NCI-H1092 (cell line): ENCODE measurements around the gene E2F1.

Source experiments
- DNase-seq: peaks from one replicate; lab custom pipeline; 2025; lab: John Stamatoyannopoulos, UW

The E2F1 gene, protein sequence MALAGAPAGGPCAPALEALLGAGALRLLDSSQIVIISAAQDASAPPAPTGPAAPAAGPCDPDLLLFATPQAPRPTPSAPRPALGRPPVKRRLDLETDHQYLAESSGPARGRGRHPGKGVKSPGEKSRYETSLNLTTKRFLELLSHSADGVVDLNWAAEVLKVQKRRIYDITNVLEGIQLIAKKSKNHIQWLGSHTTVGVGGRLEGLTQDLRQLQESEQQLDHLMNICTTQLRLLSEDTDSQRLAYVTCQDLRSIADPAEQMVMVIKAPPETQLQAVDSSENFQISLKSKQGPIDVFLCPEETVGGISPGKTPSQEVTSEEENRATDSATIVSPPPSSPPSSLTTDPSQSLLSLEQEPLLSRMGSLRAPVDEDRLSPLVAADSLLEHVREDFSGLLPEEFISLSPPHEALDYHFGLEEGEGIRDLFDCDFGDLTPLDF

DNA sequence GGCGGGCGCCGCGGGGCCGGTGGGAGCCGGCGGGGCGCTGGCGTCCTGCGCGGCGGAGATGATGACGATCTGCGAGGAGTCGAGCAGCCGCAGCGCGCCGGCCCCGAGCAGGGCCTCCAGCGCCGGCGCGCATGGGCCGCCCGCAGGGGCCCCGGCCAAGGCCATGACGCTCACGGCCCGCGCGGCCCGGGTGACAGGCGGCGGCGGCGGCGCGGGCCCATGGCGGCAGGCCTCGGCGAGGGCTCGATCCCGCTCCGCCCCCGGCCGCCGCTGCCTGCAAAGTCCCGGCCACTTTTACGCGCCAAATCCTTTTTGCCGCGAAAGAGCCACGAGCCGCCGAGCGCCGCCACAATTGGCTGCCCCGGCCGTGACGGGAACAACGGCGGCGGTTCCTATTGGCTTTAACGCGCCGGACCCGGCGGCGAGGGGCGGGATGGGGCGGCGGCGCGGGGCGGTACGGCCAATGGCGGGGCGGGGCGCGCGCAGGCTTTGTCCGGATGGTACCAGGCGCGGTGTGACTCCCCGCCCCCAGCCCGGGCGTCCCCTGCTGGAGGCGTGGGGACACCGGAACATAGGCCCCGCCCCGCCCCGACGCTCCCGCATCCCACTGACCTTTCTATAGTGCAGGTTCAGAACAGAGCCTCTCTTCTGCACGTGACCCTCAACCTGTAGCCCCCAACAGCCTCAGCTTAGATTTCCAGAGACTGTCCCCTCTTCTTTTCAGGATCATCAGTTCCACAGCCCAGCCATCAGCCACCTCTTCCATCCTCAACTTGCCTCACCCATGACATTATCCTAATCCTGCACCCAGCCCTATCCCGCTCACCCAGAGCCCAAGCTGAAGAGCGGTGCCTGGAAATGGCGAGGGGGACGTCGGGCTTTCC, at the start of gene E2F1:
Gene E2F1, minus strand, starts transcription at position 286 of the 884 bp plus-strand sequence. Its CDS starts 121 bp downstream, at position 165.
- DNase-seq, result peak; percentile 93

DNA sequence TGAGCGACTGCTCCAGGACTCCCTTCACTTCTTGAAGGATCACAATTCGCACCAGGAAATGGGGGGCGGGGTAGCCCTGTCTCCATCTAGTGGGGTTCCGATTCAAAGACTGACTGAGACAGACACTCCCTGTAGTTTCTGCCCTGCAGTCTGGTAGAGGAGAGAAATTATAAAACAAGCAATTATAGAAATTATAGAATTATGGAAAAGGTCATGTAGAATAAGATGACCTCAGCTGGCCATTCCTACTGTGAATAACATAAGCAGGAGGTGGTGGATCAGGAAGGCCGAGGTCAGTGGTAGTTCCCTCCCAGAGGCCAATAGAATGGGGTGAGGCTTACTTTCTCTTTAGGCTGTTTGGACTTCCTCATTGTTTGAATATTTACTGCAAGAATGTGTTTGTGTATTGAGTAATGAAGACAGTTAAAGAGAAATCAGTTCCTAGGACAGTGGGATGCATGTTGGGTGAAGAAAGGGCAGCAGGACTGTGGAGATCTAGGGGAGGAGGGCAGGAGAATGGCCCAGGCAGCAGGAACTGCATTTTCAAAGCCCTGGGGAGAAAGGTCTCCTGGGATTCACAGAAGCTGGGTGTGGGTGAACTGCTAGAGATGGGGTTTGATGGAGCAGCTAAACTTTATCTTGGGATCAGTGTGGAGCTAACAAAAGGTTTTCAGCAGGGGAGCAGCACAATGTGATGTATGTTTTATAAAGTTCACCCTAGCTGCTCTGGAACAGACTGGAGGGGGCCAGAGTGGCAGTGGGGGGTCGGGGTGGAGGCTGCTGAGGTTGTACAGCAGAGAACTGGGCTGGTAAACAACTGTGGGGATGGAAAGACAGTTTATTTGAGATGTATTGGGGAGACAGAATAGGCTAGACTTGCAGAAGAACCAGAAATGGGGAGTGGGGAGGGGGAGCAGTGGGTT, 47.7 kb upstream of the E2F1 start:
- DNase-seq, result no peak

DNA sequence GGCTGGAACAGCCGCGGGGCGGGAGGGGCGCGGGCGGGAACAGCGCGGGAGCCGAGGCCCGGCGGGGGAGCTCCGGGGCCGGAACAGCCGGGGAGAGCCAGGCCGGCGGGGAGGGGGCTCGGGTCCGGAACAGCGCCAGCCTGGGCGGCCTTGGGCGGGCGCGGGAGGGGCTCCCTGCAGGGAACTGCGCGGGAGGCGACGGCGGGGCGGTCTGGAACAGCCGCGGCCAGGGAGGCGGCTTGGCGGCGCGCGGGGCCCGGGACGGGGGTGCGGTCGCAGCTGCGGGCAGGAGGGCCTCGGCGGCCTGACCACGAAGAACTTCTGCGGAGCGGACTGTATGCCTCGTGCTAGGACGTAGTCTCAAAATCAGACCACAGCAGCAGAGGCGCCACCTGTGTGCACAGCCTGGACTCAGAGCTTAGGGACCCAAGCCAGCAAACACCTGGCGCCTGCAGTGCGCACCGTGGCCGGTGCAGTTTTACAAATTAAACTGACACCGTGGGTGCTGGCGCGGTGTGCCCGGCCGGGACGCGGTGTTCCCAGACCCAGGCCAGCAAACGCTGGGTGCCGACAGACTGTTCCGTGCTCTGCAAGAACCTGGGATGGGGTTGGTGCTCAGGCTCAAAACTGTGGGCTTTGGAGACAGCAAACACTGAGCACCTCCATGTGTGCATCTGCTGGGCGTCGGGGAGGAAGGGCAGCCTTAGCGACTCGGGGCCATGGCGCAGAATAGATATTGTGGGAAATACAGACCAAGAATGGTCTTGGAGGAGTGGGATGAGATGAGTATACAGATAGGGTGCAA, 46.2 kb upstream of the E2F1 start:
- DNase-seq, result peak; percentile 91

DNA sequence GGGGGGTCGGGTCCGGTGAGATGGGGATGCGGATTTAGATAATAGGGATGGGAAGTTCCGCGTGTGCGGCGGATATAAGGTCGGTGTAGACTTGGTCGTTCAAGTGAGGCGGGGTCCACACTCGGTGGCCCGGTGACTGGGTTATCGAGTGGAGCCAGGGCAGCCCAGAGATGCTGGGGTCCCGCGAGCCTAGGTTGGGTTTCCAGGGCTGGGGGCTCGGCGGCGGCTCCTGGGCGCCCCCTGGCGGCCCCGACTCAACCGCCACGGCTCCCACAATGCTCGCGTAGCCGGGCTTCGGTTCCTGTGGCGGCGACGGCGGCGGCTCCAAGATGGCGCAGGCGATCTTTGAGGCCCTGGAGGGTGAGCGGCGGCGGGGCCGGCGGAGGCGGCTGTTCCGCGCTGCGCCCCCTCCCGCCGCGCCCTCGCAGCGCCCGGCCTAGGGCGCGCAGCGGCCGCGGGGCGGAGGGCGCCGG, 45.5 kb upstream of the E2F1 start, which contains the start of gene ZNF341:
Gene ZNF341, plus strand, starts transcription at position 304 of the 473 bp plus-strand sequence. Its CDS starts 26 bp downstream, at position 330.
- peak; percentile 91 for DNase-seq

DNA sequence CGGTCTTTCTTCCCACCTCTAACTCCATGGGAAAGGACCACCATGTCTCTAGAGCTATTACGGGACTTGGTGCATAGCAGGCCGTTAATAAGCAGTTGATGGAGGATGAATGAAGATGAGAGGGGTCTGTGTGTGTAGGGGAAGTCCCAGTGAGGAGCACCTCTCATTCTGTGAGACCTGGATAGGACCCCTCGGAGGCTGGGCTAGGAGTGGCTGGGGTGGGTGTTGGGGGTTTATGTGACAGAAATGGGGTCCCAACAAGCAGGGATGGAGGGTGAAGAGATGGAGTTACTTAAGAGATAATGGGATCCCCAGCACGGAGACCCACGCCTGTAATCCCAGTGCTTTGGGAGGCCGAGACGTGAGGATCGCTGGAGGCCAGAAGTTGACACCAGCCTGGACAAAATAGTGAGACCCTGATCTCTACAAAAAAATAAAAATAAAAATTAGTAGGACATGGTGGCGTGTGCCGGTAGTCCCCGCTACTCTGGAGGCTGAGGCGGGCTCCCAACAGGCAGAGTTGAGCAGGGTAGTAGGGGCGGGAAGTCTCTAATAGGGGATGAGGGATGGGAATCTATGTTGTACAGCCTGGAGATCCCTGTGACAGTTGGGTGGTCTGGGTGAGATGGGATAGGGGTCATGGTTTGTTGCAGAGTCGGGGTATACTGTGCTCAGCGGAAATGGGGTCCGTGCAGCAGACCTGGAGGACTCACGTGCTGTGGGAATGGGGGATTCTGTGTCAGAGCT, 44.9 kb upstream of the E2F1 start:
- DNase-seq, result no peak

DNA sequence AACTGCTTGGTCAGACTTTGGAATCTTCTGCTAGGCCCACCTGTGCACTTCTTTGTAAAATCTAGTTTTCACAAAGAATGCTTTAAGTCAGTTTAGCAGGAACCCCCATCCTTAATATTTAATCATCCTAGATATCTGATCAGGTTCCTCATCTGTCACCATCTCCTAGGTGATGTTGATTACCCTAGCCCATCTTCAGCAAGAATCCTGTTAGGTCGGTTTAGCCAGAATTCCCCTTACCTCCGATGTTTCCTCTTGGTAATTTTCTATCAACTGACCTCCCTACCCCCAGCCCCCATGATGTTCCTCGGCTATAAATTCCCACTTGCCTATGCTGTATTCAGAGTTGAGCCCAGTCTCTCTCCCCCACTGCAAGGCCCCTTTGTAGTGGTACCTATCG, 42.9 kb upstream of the E2F1 start:
- no peak for DNase-seq

DNA sequence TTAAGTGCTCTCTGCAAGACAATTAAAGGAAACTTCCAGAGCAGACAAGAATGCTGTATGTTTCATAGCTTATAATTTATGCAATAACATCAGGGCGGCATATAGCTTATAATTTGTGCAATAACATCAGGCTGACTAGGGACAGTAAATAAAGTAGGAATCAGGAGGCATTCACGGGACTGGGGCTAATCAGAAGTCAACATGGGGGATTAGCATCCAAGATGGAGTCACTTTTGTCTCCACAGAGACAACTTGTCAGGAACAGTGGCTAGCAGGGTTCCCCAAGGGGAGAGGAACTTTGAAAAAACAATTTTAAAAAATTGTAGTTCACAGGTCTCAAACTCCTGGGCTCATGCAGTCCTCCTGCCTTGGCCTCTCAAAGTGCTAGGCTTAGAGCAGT, 42.3 kb upstream of the E2F1 start:
- no peak for DNase-seq

DNA sequence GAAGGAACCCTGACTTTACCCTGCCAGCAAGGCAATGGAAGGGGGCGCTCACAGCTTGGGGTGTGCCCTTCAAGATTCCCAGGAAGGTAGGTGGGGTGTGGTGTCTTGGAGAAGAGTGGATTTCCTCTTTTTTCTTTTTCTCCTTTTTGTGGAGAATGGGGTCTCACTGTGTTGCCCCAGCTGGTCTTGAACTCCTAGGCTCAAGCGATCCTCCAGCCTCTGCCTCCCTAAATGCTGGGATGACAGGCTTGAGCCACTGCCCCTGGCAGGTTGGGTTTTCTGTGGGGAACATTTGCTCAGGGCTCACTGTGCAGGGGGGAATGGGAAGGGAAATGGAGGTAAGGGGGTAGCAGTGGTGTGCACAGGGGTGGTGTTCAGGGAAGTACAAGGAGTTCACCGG, 41.6 kb upstream of the E2F1 start:
- no peak for DNase-seq

DNA sequence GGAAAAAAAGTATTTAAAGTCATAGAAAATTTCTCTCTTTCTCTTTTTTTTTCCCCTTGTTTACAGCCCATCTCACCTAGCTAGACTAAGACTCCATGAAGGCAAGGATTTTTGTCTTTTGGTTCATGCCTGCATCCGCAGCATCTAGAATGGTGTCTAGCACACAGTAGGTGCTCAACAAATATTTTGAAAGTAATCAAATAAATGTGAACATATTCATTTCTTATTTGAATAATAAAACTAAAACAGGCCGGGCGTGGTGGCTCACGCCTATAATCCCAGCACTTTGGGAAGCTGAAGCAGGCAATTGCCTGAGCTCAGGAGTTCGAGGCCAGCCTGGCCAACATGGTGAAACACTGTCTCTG, 40.9 kb upstream of the E2F1 start:
- DNase-seq, result no peak

DNA sequence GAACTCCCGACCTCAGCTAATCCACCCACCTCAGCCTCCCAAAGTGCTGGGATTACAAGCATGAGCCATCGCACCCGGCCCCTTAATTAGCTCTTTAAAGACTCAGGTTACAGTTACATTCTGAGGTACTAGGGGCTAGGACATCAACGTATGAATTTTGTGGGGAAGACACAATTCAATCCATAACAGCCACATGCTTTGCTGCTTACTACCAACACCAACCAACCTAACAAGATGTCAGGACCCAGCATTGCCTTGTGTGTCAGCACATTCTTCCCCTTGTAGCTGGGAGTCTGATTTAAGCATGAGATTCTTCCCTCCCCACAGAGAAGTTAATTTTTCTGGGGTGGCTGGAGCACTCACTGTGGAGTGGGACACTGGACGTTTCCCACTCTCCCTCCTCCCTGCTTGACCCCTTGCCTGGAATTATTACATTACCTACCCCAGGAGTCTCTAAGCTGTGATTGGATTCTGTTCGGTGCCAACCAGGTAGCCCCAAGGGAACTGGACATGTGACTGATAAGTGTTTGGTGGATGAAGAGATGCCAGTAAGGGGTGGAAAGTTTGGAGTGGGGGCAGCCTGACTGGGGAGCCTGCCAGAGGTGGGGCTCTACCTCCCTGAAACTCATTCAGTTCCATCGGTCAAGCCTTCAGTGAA, 39.6 kb upstream of the E2F1 start:
- DNase-seq, result no peak

DNA sequence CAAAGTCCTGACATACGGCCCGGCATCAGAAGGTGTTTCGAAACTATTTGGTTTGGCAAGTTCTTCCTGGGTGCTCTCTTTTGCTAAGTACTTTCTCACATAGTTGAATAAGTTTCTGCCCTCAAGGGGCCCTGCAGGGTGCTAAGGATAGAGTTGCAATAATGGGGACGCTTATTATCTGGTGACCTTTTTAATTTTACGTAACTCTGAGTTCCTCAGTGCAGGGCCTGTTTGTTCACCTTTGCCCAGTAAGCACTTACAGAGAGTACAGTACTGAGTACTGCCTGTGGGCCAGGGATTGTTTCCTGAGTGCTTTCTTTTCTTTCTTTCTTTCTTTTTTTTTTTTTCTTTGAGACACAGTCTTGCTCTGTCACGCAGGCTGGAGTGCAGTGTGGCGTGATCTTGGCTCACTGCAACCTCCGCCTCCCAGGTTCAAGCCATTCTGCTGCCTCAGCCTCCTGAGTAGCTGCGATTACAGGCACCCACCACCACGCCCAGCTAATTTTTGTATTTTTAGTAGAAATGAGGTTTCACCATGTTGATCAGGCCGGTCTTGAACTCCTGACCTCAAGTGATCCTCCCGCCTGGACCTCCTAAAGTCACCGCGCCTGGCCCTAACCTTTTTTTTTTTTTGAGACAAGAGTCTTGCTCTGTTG, 38.4 kb upstream of the E2F1 start:
- DNase-seq, result no peak

DNA sequence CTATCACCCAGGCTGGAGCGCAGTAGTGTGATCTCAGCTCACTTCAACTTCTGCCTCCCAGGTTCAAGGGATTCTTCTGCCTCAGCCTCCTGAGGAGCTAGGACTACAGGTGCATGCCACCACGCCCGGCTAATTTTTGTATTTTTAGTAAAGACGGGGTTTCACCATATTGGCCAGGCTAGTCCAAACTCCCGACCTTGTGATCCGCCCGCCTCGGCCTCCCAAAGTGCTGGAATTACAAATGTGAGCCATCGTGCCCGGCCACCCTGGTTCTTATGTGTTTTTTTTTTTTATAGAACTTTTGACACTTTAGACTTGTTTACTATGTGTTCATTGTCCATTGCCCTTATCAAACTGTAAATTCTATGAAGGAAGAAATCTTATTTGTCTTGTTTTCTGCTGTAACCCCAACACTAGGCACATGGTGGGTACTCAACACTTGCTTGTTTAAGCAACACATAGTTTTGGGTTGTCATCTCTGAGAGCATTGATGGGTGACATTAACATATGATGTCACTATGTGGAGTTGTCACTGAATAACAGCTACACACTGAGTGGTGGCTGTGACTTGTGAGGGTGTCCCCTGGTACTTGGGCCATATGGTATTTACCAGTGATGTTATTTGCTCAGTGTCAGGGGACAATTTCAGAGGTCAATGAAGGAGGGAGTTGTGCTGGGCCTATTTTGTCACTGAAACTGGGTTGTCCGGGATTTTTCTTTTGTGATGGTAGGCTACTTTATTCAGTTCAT, 35.4 kb upstream of the E2F1 start:
- DNase-seq, result no peak

DNA sequence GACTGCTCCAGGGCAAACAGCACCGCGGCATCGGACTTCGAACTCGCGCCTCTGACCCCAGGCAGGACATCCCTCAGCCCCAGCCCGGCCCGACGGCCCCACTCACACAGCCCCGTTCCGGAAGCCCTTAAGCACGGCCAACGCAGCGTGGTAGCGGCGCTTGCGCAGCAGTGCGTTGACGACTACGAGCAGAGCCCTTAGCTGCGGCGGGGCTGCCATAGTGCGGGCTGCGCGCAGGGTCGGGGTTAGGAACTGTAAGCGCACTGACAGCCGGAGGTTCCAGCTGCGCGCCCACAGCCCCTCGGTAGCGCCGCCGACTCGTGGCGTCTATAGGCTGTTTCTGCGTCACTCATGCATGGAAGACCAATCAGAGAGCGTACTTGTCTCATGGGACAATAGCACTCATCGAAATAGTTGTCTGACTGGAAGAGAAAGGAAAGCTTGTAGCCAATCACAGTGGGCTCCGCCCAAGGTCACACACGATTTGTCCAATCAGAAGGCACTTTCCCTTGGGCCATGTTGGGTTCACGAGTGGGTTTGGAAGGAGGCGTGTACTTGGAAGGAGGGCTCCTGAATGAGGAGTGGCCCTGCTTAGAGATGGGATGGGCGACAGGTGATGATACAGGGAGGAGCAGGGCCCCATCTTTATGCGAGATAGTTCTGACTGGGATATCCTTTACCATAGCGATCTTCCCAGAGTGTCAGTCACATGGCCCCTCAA, 34.0 kb upstream of the E2F1 start, which contains the start of gene PXMP4:
Gene PXMP4, minus strand, starts transcription at position 322 of the 721 bp plus-strand sequence. Its CDS starts 103 bp downstream, at position 219.
- DNase-seq, result peak; percentile 98

DNA sequence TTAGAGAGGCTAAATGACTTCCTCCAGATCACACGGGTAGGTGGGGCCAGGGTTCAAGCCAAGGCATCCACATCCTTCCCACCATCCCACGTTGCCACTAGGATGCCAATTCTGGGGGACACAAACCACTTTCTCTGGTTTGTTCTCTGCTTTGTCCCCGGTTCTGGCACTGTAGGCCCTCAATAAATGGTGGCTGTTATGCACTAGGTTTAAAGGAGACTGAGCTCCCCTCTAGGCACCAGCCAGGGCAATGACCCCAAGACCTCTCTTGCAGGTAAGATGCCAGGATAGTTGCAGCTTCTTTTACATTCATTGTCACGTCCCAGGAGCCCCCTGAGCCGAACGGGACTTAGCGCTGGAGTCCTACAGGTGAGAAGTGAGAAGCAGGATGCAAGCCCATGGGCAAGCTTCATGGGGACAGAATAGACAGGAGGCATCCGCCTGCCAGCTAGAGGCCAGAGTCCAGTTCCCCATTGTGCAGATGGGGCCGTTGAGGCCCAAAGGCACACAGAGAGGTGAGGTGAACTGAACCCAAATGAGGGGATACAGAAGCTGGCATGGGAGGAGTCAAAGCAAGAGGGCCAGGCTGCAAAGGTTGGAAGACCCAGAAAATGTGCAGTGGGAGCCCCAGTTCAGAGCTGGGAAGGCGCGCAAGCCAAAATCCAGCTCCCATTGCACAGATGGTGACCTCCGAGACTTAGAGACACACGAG, 33.2 kb upstream of the E2F1 start:
- DNase-seq, result no peak

DNA sequence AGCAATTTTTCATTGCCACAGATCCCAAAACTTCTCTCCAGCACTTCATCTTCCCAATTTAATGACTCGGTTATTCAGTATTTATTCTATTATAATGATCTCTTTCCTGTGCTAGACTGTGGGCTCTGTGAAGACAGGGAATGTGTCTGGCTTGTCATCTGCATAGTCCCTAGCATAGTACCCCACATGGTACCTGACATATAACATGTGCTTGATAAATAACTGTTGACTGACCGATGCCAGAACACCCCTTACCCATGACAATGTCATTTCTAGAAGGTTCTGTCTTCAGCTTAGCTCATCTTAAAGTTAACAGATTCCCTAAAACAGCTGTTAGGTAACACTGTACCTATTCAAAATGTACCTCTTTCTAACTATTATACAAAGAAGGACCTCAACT, 30.3 kb upstream of the E2F1 start:
- DNase-seq, result no peak

DNA sequence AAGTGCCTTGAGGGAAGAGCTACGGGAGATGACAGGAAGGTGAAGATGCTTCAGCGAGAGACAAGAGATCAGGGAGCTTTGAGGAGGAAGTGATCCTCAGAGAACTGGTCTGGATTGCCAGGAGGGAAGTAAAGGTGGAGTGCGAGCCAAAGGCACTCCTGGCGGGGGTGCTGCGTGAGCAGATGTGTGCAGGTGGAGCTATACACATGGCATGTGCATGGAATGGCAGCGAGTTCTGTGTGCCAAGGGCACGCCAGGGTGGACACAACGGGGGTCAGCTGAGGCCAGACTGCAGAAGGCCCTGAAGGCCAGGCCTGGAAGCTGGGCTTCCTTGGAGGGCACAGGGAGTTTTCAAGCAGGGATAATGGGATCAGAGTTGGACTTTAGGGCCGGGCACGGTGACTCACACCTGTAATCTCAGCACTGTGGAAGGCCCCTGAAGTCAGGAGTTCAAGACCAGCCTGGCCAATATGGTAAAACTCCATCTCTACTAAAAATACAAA, 27.7 kb upstream of the E2F1 start:
- DNase-seq, result no peak

DNA sequence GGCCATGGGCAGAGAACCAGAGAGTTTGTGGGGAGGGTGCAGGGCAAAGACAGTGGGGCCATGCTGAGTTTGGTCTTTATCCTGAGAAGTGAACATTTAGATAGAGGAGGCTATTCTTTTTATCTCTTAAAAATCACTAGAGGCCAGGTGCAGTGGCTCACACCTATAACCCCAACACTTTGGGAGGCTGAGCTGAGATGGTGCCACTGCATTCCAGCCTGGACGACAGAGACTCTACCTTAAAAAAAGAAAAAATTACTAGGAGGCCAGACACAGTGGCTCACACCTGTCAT, 25.2 kb upstream of the E2F1 start:
- no peak for DNase-seq
